GM21360 (cell line): ENCODE data around the gene SNX14.

Experiments used
- ATAC-seq: cut with Tn5 transposase; IDR thresholded peaks from one replicate; pipeline ENCODE4 v1.9.1; 2021; ENCODE audit warnings: mild to moderate bottlenecking, moderate library complexity; ENCODE audit not compliant: unreplicated experiment

The SNX14 gene

DNA sequence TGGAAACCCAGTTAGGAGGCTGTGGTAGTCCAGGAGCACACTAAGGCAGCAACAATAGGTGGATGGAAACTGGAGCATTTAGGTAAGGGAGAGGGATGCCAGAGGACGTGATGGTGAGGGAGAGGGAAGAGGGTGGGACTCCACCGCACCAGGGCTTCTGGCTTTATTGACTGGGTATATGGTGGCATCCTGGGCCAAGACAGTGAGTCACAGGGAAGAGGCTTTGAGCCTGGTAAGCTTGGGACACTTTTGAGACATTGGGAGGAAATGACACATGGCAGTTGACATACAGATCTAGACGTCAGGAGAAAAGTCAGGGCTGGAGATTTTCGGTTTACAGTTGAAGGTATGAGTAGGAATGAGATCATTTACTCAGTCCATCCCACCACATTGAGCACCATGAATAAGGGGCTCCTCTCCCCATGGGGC is 128.9 kb downstream of the SNX14 start:
- ATAC-seq: no peak

DNA sequence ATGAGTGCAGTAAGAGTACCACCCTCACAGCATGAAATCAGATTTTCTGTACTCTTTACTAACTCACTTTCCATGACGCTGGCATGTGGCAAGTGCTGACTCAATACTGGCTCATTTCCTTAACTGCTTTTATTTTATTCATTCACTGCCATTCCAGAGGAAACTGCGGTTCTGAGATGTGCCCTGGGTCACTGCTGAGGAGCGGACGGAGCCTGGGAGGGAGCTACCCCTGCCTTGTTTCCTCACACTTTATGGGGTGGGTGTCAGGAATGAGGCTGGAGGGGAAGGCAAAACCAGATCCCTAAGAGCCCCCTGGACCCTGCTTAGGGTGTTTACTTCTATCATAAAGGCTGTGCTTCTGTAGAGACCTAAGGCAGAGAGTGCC is 129.4 kb downstream of the SNX14 start:
- ATAC-seq: no peak

DNA sequence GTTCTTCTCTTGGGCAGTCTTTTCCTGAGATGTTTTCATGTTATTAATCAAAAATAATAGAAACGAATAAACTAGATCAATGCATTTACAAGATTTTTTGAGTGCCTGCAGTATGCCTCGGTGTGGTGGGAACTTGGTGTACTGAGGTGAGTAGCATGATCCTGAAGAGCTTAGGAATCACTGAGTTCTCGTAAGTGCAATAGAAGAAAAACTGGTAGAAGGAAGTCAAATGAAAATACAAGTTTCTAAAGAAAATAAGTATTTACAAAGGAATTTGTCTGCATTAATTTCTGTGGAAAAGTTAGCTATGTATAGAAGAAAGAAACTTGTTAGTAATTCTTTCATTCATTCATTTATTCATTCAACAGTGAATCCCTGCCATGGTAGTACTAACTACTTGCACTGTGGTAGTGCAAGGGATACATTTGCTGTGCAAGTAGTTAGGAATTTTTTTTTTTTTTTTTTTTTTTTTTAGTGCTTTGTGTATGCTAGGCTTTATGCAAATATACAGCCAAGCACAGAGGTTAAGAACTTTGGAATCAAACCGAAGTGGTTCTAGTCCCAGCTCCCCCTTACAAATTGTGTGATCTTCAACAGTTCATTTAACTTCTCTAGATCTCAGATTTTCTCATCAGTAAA is 129.9 kb downstream of the SNX14 start:
- no peak for ATAC-seq

DNA sequence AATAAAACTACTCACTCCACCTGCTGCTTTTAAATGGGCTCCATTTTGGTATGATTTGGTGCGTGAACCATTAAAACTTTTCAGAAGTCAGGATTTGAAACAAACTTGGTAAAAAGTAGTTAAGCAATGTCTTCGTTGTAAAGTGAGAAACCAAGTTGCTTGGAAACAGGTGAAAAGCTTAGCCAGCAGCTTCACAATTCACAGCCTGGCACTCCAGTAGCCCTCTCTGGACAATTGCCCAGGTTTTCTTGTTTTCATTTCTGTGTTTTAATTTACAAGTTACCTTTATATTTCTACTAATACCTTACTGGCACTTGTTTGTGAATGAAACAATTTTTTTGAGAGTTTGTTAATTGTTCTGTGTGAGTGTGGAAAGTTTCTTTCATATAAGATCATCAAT is 131.0 kb downstream of the SNX14 start:
- ATAC-seq: no peak

GRCh38 chr6:85461798-85462170 is 131.9 kb downstream of the SNX14 start:
- ATAC-seq: peak; percentile 7

DNA sequence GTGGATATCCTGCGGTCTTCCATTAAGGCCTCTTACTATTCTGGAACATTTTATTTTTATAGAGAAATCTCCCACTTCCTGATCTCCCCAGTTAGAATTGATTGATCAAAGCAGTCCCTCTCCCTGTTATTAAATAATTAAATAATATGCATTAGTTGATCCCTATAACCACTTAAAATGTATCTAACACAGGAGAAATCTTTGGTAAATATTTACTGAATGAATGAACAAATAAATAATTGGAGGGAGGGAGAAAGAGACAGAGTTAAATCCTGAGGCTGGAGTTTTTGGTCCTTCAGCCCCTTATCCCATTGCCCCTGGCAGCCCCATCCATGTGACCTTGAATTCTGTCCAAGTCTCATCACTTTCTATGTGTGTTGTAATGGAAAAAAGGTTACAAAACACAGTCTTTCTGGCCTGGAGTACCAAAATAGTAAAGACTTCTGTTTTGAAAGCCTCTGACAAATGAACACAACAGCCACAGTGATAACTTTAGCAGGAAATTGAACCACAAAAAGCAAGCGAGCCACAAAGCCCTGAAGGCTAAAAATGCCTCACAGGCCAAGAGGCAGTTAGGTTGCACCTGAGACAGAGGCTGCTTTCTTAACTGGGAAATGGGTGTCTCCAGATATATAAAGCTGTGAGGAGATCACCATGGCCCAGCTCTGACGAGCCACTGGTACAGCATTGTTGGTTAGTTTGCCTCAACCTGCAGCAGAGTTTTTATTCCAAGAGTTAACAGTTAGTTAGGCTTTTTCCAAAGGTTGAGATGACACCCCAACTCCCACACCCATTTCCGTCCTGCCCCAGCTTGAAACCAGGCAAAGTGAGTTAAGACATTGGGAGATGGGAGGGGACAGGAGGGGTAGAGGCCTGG is 132.5 kb downstream of the SNX14 start:
- peak; percentile 79 for ATAC-seq

- ATAC-seq: no peak
Observed at GRCh38 chr6:85460154-85460920, 133.3 kb downstream of the SNX14 start.

DNA sequence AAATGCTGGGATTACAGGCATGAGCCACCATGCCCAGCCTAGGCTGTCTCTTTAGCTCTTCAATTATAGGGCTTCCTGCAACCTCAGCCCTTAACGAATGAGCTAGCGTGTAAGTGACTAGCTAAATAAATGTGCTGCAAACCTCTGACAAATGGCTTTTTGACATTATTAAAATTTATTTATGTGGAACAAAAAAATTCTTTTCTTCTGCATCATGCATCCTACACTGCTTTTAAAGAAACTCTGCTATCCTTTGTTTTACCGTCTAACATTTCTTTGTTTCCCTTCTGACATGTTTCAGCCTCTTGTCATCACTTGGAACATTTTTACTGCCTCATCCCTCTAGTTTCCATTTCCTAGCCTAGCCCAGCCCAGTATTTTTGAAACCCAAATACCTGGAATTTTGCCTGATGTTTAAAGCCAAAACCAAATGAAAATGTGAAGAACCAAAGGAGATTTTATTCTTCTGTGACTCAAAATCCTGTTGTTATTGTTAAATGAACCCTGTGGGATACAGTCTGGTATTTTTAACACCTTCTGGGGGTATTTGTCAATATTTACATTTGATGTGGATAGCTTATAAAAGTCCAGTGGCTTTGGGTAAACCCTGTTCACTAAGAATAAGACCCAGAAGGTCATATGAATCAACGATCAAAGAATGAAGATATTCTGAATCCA is 134.3 kb downstream of the SNX14 start:
- ATAC-seq: no peak

DNA sequence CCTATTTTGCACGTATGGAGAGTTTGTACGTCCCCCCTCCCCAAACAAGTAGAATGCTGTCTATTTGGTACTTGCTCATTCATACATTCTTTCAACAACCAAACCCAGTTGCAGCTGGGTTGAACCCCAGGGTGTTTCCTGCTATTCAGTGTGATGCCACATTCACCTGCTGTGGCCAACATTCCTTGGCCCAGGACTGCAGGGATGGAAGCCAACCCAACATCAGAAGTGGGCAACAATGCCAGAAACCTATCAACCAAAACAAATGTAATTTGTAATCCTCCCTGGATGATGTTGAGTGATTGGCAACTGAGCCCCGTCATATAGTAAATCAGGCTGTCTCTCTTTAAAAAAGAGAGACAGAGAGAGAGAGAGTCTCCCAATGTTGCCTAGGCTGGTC is 134.9 kb downstream of the SNX14 start:
- ATAC-seq: no peak

DNA sequence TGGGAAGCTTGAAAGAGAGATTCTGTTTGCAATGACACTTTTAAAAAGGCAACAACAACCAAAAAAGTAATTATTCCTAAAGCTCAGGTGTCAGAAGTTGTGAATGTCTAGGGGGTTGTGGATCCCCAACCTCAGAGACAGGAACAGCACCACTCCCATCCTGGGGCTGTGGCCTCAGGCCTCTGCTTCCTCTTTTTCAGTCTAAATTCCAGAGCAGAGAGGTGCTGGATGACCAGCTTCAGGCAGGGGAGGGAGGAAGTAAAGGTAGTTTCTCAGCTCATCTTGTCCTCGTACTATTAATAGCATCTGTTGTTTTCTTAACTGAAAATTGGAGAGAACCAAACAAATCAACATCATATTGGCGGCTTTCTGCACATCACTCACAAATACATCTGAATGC is 135.5 kb downstream of the SNX14 start:
- ATAC-seq: no peak

DNA sequence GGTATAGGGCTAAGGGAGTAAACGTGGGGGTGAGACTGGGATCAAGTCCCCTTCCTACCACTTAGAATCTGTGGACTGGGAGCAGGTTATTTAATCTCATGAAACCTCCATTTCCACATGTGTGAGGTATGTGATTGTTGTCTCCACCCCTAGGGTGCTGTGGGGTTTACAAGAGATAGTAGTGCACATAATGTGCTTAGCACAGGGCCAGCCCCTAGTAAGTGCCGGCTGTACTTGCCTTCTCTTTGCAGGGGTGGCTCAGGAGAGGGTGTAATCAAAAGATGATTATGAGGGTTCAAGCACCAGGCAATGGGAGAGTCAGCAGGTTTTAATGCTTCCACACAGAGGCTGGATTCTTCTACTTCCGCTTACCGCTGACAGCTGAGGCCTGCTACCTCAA is 136.9 kb downstream of the SNX14 start:
- no peak for ATAC-seq
